Thyroid gland (tissue), 4 donors: Measurements from ENCODE around the gene AP4E1. TPM values are rescaled to one million over a fixed set of nuclear protein-coding genes. Genes with fewer than 3 reads are reported as not detected.
"Not testable (repeated sequence)": the region's sequence is repeated elsewhere in the genome, so short reads cannot be mapped to it uniquely, and the experiment has no call there.

Source experiments
- DNase-seq, 2 donors: peaks; one replicate each; pipeline ENCODE4 v3.0.0-alpha.2; 2019
- H3K27ac ChIP-seq, 3 donors: fragments of 200-600 bp; sonication (generic); 1 replicate in 2 of 3; 2 replicates in 1 of 3; pipeline ENCODE4 v1.5.1; 2016 to 2019; ENCODE audit warnings: mild to moderate bottlenecking in 1 of 3, moderate library complexity in 1 of 3
- H3K27me3 ChIP-seq: fragments of 200-600 bp; sonication (generic); one replicate; pipeline ENCODE4 v1.5.1; 2019
- H3K36me3 ChIP-seq, 2 donors: fragments of 200-600 bp; sonication (generic); one replicate each; pipeline ENCODE4 v1.5.1; 2016 to 2019
- H3K4me1 ChIP-seq, 2 donors: fragments of 200-600 bp; sonication (generic); one replicate each; pipeline ENCODE4 v1.5.1; 2017 to 2019
- H3K4me3 ChIP-seq, 3 donors: fragments of 200-600 bp; sonication (generic); replicated peaks in 1 of 3; 1 replicate in 2 of 3; 2 replicates in 1 of 3; pipeline ENCODE4 v1.5.1; 2016; ENCODE audit warnings: mild to moderate bottlenecking in 1 of 3
- H3K9me3 ChIP-seq: fragments of 200-600 bp; sonication (generic); one replicate; pipeline ENCODE4 v1.5.1; 2017
- CTCF ChIP-seq, 6 experiments: fragments of 200-600 bp in 3 of 6; fragments of 450-650 bp in 3 of 6; sonication (generic) in 3 of 6; IDR thresholded peaks; one replicate each; pipeline ENCODE4 v1.5.1; 2016 to 2019; ENCODE audit warnings: antibody characterized with exemption in 6 of 6, mild to moderate bottlenecking in 2 of 6, inconsistent platforms in 1 of 6, moderate library complexity in 1 of 6
- POLR2A ChIP-seq, 2 donors: fragments of 450-650 bp; IDR thresholded peaks; one replicate each; pipeline ENCODE4 v1.6.1; 2017; ENCODE audit warnings: antibody characterized with exemption in 2 of 2, mild to moderate bottlenecking in 2 of 2, moderate library complexity in 1 of 2
- WGBS, 2 donors: methylation state at CpG; one replicate each; pipeline ENCODE4 v1.1.5; 2017; 5-methylcytosine and 5-hydroxymethylcytosine counted together
- intact Hi-C: fragments of 100-400 bp; cut with DNase I; formaldehyde crosslinking; loops from one replicate; pipeline ENCODE4 v1.15.1; 2023
- total RNA-seq, 4 donors: library from RNA; depleted of rRNA; stranded (reverse); fragments of >200 nt; gene quantifications; one replicate each; pipeline ENCODE4 v1.2.3, GENCODE V29; 2016

The AP4E1 gene
- total RNA-seq, 4 donors from 2014 or later = 9.3 to 13.3 (median 10.4) TPM

DNA sequence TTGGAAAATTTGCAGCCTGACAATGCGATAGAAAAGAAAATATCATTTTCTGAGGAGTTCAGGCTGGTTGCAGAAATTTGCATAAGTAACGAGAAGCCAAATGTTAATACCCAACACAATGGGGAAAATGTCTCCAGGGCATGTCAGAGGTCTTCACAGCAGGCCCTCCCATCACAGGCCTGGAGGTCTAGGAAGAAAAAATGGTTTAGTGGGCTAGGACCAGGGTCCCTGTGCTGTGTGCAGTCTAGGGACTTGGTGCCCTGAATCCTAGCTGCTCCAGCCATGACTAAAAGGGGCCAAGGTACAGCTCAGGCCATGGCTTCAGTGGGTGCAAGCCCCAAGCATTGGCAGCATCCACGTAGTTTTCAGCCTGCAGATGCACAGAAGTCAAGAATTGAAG is 14.5 kb upstream of the AP4E1 start:
- TF ChIP-seq CTCF (IDR thresholded peaks at IDR 0.05) (no peak), POLR2A (IDR thresholded peaks at IDR 0.05) (no peak)
- intact Hi-C loops = no loop called here
- WGBS, 2 donors = 90 to 95% methylated on average over 2 to 3 of the region's 3 CpGs
- no peaks in the 10 kb centered on the region for H3K27me3 ChIP-seq
- H3K9me3 ChIP-seq = no peaks in the 10 kb centered on the region
- peaks cover 0 to 3% of the 10 kb centered on the region in 2 donors for H3K4me1 ChIP-seq
- H3K36me3 ChIP-seq = no peaks in the 10 kb centered on the region
- no peak overlapping the region for H3K27ac ChIP-seq
- DNase-seq = no peak
- H3K4me3 ChIP-seq = no peak overlapping the region

GRCh38 chr15:50901390-50901789 is 7.1 kb upstream of the AP4E1 start:
- H3K27ac ChIP-seq, H3K4me3 ChIP-seq, H3K9me3 ChIP-seq, H3K36me3 ChIP-seq, H3K27me3 ChIP-seq, DNase-seq, H3K4me1 ChIP-seq: not testable (repeated sequence)
- 92% methylated on average over 8 of the region's 8 CpGs for WGBS, 2 donors
- intact Hi-C loops = loop anchor here (10.0 kb wide), 1 partner anchor 137 kb away; the partner anchor contains the start of gene SPPL2A

- no peak for DNase-seq
- H3K27me3 ChIP-seq = no peaks in the 10 kb centered on the region
- intact Hi-C loops = loop anchor here (10.0 kb wide), 1 partner anchor 139 kb away; the partner anchor contains the start of gene SPPL2A
- no peak for TF ChIP-seq POLR2A (IDR thresholded peaks at IDR 0.05)
- no peak for TF ChIP-seq CTCF (IDR thresholded peaks at IDR 0.05)
- H3K4me1 ChIP-seq = peaks cover under 1 to 9% of the 10 kb centered on the region in 2 donors
- no peak overlapping the region for H3K4me3 ChIP-seq
- no peaks in the 10 kb centered on the region for H3K36me3 ChIP-seq
- H3K27ac ChIP-seq = no peak overlapping the region
- H3K9me3 ChIP-seq = no peaks in the 10 kb centered on the region
Measured at GRCh38 chr15:50904211-50904610, 4.3 kb upstream of the AP4E1 start.

- Histone ChIP-seq H3K4me1 (peaks cover 8 to 17% of the 10 kb centered on the region in 2 donors), H3K27ac (no peak overlapping the region), H3K27me3 (no peaks in the 10 kb centered on the region), H3K9me3 (no peaks in the 10 kb centered on the region), H3K36me3 (no peaks in the 10 kb centered on the region), H3K4me3 (no peak overlapping the region)
- intact Hi-C loops = loop anchor here (5.0 to 10.0 kb wide), 2 partner anchors 140 to 228 kb away; partner anchors contain the start of gene SPPL2A
- 94 to 98% methylated on average over 4 of the region's 4 CpGs for WGBS, 2 donors
- DNase-seq = no peak
- TF ChIP-seq POLR2A (IDR thresholded peaks at IDR 0.05) (no peak), CTCF (IDR thresholded peaks at IDR 0.05) (no peak)
Measured at GRCh38 chr15:50905055-50905454, 3.4 kb upstream of the AP4E1 start.

DNA sequence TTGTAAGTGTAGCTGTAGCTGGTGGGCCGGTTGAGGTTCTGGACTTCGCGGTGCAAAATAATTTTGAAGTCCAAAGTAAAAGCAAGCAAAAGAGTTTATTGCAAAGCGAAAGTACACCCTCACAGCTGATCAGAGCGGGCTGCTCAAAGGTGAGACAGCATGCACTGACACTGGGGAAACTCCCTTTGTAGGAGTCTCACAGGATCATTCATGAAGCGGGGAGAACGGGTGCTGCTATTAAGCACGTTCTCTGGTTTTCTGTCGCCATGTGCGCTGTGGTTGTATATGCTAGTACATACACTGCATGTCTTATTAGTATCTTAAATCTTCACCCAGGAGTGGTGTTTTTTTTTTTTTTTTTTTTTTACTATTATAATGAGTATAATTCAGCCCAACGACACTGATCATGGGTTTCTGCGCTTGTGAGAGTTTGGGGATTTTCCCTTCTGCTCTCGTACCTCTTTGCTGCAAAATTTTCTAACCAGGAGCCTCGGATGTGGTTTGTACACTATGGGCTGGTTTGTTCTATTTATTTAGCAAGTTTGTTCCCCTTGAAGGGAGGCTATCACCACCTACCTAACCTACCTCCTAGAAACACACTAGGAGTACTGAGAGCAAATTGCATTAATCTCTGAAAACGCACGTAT is 1.4 kb upstream of the AP4E1 start:
- DNase-seq = no peak
- intact Hi-C loops = loop anchor here (5.0 to 10.0 kb wide), 2 partner anchors 142 to 230 kb away; partner anchors contain the start of gene SPPL2A
- Histone ChIP-seq H3K27ac (peak overlapping the region in 1 of 3 donors; percentile 90), H3K27me3 (no peaks in the 10 kb centered on the region), H3K4me3 (peak overlapping the region; percentile 71 to 84 (median 75)), H3K4me1 (peaks cover 12 to 27% of the 10 kb centered on the region in 2 donors), H3K36me3 (no peaks in the 10 kb centered on the region), H3K9me3 (no peaks in the 10 kb centered on the region)
- 68 to 70% methylated on average over 16 of the region's 16 CpGs for WGBS, 2 donors
- TF ChIP-seq CTCF (IDR thresholded peaks at IDR 0.05) (no peak), POLR2A (IDR thresholded peaks at IDR 0.05) (no peak)
